ENCODE measurements around the gene PROM1. TPM values are rescaled to one million over a fixed set of nuclear protein-coding genes. Genes with fewer than 3 reads are reported as not detected.

PROM1 gene
- total and polyA plus RNA-seq, 2 of the 8 experiments (the other 6 are each of a cell fraction or from before 2014, with no cell fraction given) = 36.0 to 59.7 TPM

GRCh38 chr4:16077786-16078185 is 6.0 kb downstream of the PROM1 start:
- H3K23me2 ChIP-seq (ENCODE audit: low read depth, low read length) = peaks cover 3% of the 10 kb centered on the region; the same call in 1 of the 2 replicates
- peak overlapping the region; percentile 13 for H4K91ac ChIP-seq (replicated peaks; ENCODE audit: insufficient read length, low read length)
- H4K20me1 ChIP-seq (replicated peaks in 1 of 2; ENCODE audit: control insufficient read depth in 1 of 2, insufficient read depth in 2 of 2, low read length in 2 of 2) = peaks cover 2 to 12% of the 10 kb centered on the region in 2 experiments
- peak overlapping the region; percentile 79 for H2AK5ac ChIP-seq (ENCODE audit: low read depth, low read length)
- peaks cover 3 to 21% (median 6%) of the 10 kb centered on the region in 4 experiments; a peak in 6 of 7 replicates for H3K4me1 ChIP-seq (replicated peaks in 1 of 4; ENCODE audit: control insufficient read depth in 3 of 4, insufficient read depth in 4 of 4, low read length in 3 of 4)
- H3K27ac ChIP-seq (ENCODE audit: low read depth, low read length) = peak overlapping the region; percentile 9; the same call in 1 of the 2 replicates
- peaks cover 0 to 26% (median 9%) of the 10 kb centered on the region in 4 experiments; a peak in 6 of 8 replicates for H3K36me3 ChIP-seq (ENCODE audit: control insufficient read depth in 2 of 4, insufficient read depth in 4 of 4, low read length in 3 of 4)
- 74 to 100% methylated on average over 1 to 4 of the region's 4 CpGs for WGBS, 2 experiments (ENCODE audit: extremely low coverage in 1 of 2, insufficient coverage in 1 of 2, insufficient read length in 1 of 2, insufficient replicate concordance in 2 of 2, low coverage in 1 of 2, low lambda C conversion rate in 2 of 2, missing lambda C conversion rate in 1 of 2)
- no peak overlapping the region for H3K18ac ChIP-seq (ENCODE audit: extremely low read depth, low read length)
- no peak overlapping the region; the same call in 1 of the 2 replicates for H2BK12ac ChIP-seq (ENCODE audit: low read depth, low read length)
- H3K27me3 ChIP-seq (replicated peaks in 1 of 4; ENCODE audit: control insufficient read depth in 3 of 4, extremely low read depth in 1 of 4, insufficient read depth in 3 of 4, low read length in 3 of 4) = peaks cover 0 to 4% (median under 1%) of the 10 kb centered on the region in 4 experiments; a peak in 3 of 7 replicates
- no peak overlapping the region for H3K9ac ChIP-seq (replicated peaks in 1 of 4; ENCODE audit: extremely low read depth in 1 of 4, low read depth in 3 of 4, low read length in 3 of 4)
- no peak overlapping the region for H3K56ac ChIP-seq (replicated peaks; ENCODE audit: insufficient read length, low read depth, low read length)
- no peak overlapping the region for H2BK15ac ChIP-seq (ENCODE audit: low read length)
- no peak overlapping the region for H3K4me2 ChIP-seq (ENCODE audit: insufficient read depth in 1 of 2, low read depth in 2 of 2, low read length in 2 of 2)
- H3K79me1 ChIP-seq (ENCODE audit: low read depth, low read length) = peaks cover 13% of the 10 kb centered on the region
- ChIA-PET CTCF (ENCODE audit: partially characterized antibody) (interaction anchor here (1.0 to 1.2 kb wide), 2 partner anchors 10 to 195 kb away, joined by 3 to 5 read pairs; no protein-coding TSS in a partner anchor), POLR2A (ENCODE audit: partially characterized antibody) (interaction anchor here (0.6 to 7.6 kb wide), 5 partner anchors 10 to 1260 kb away, joined by 3 to 87 read pairs (median 3); no protein-coding TSS in a partner anchor)
- no peak overlapping the region for H3K23ac ChIP-seq (ENCODE audit: insufficient read length)
- no peak overlapping the region for H2BK120ac ChIP-seq (replicated peaks; ENCODE audit: low read depth, low read length)
- peaks cover 0 to 71% of the 10 kb centered on the region in 2 experiments; a peak in 3 of 4 replicates for H3K79me2 ChIP-seq (ENCODE audit: control insufficient read depth in 1 of 2, insufficient read depth in 2 of 2, low read length in 2 of 2)
- H4K8ac ChIP-seq (ENCODE audit: extremely low read depth, insufficient read depth, low read length) = peak overlapping the region; percentile 11; the same call in 1 of the 2 replicates
- FAIRE-seq = no peak
- H4K5ac ChIP-seq (ENCODE audit: insufficient read length, low read depth, low read length) = no peak overlapping the region
- no peak overlapping the region for H3K4me3 ChIP-seq (ENCODE audit: extremely low read depth in 1 of 4, insufficient read depth in 2 of 4, low read depth in 3 of 4, low read length in 4 of 4)
- no peak overlapping the region for H2BK20ac ChIP-seq (ENCODE audit: low read length)
- no peak overlapping the region for H2BK5ac ChIP-seq (ENCODE audit: low read depth, low read length)
- no peak overlapping the region for H2AFZ ChIP-seq (ENCODE audit: low read length)
- H3K14ac ChIP-seq (ENCODE audit: insufficient read length) = no peak overlapping the region
- no peaks in the 10 kb centered on the region for H3K9me3 ChIP-seq (ENCODE audit: insufficient read depth in 2 of 2, low read depth in 1 of 2, low read length in 1 of 2)
- no peak overlapping the region for H3K4ac ChIP-seq (replicated peaks; ENCODE audit: insufficient read length, low read depth, low read length)
- DNase-seq (ENCODE audit: low read depth in 1 of 2, low spot score in 2 of 2) = no peak
- no peak for TF ChIP-seq CTBP2 (IDR thresholded peaks at IDR 0.05; ENCODE audit: borderline replicate concordance, insufficient read depth, insufficient read length, low read length)
- no peak for TF ChIP-seq CHD1 (IDR thresholded peaks at IDR 0.05; ENCODE audit: low read depth, low read length)
- TF ChIP-seq FOSL1 (IDR thresholded peaks at IDR 0.05; ENCODE audit: insufficient read depth, low read depth, low read length) = no peak
- no peak for TF ChIP-seq RBBP5 (IDR thresholded peaks at IDR 0.05; ENCODE audit: borderline replicate concordance, low read depth, low read length)
- TF ChIP-seq SRF (IDR thresholded peaks at IDR 0.05; ENCODE audit: low read depth, low read length) = no peak
- no peak for TF ChIP-seq TCF12 (IDR thresholded peaks at IDR 0.05; ENCODE audit: low read depth, low read length)

All from H1 (cell line).